ENCODE measurements around the gene ARMC8.
"Not testable (repeated sequence)": the region's sequence is repeated elsewhere in the genome, so short reads cannot be mapped to it uniquely, and the experiment has no call there.

The ARMC8 gene

DNA sequence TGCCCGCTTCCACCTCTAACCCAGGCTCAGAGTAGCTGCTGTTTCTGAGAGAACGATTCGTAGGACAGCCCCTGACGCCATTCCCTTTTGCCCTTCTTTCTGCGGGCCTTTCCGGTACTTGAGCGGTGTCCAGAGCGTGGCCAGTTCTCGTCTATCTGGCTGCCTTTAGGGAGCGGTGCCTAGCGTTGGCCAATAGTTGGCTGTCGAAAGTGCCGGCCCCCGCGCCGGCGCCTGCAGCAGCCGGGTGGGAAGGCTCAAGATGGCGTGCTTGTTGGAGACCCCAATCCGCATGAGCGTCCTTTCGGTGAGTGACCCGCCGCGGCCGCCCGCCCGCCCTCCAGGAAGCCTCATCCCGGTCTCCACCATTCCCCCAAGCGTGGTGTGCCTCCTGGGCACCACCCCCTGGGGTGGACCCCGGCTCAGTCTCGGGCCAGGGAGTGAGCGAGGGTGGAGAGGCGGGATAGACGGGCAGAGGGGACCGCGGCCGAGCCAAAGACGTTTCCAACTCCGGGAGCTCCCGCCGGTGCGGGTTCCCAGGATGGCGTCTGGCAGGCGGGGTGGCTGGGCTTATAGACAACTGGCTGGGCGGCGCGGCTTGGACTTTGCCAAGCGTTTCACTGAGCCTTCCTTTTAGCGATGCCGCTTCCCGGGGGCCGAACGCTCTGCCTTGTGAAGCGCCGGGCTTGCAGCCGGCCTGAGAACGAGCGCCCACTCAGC lies at the start of gene ARMC8:
TSS of gene ARMC8 (plus strand) at position 6 of the 717 bp plus-strand sequence. CDS start at position 260, 254 bp downstream.
- DNase-seq: no peak

DNA sequence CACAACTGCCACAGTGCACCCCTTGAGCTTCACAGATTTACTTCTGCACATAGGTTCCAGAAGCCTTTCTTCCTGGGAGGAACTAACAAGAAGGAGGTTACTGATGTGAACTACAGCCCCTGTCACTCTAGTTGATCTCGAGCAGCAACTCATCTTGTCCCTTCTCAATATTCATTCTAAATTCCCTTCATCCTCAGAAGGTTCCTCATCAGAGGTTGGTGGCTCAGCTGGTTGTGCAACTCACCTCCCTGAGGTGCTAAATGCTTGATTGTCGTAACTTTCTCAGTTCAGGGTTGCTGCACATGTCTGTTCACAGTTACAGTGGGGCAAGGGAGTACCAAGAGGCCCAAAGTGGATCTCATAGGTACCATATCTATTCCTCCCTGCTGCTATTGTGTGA lies 49.2 kb upstream of the ARMC8 start:
- no peak for DNase-seq

GRCh38 chr3:138139691-138140090 lies 47.4 kb upstream of the ARMC8 start:
- no peak for DNase-seq

GRCh38 chr3:138140940-138141339 lies 46.2 kb upstream of the ARMC8 start:
- DNase-seq: no peak

DNA sequence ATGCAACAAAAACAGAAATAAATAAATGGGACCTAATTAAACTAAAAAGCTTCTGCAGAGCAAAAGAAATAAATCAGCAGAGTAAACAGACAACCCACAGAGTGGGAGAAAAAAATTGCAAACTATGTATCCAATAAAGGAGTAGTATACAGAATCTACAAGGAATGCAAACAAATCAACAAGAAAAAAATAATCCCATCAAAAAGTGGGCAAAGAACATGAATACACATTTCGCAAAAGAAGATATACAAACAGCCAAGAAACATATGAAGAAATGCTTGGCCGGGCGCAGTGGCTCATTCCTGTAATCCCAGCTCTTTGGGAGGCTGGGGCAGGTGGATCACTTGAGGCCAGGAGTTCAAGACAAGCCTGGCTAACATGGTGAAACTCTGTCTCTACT lies 44.9 kb upstream of the ARMC8 start:
- DNase-seq: not testable (repeated sequence)

- no peak for DNase-seq
Observed at GRCh38 chr3:138148503-138148902, 38.6 kb upstream of the ARMC8 start.

DNA sequence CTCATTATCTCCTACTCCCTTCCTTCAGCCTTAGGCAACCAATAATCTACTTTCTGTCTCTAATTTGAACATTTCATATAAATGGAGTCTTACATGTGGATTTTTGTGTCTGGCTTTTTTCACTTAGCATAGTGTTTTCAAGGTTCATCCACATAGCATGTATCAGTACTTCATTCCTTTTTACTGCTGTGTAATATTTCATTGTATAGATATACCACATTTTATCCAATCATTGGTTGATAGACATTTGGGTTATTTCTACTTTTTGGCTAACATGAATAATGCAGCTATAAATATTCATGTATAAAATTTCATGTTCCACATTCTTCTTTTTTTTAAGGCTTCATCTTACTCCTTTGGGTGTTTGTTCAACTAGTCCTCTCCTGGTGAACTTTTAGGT lies 32.6 kb upstream of the ARMC8 start:
- DNase-seq: no peak

- DNase-seq: no peak
Observed at GRCh38 chr3:138157743-138158142, 29.4 kb upstream of the ARMC8 start.

DNA sequence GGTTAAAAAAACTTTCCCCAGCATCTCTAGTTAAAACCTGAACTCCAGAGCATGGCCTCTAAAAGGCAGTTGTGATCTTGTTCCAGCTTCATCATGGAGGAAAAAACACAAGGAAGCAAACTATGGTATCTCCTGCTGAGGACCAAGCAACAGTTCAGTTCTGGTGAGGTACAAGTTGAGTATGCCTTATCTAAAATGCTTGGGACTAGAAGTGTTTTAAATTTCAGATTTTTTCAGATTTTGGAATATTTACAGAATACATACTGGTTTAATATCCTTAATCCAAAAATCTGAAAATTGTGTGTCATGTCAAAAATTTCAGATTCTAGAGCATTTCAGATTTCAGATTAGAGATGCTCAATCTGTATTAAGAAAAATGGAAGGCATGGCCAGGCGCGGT lies 22.0 kb upstream of the ARMC8 start:
- no peak for DNase-seq

DNA sequence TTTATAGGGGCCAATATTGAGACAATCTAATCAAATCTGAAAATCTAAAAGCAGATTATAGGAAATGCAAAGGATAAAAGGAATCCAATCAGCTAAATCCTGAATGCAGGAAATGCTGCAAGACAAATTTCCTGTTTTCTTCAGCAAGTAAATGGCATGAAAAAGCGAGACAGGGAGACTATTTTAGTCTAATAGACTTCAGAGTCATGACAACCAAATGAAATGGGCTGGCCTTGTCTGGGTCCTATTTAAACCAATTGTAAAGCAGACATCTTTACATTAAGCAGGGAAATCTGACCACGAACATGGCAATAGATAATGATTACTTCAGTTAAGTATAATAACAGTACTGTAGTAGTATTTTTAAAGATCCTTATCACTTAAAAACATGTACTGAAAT lies 14.5 kb upstream of the ARMC8 start:
- no peak for DNase-seq

GRCh38 chr3:138173769-138174420 lies 13.2 kb upstream of the ARMC8 start:
- DNase-seq: no peak

DNA sequence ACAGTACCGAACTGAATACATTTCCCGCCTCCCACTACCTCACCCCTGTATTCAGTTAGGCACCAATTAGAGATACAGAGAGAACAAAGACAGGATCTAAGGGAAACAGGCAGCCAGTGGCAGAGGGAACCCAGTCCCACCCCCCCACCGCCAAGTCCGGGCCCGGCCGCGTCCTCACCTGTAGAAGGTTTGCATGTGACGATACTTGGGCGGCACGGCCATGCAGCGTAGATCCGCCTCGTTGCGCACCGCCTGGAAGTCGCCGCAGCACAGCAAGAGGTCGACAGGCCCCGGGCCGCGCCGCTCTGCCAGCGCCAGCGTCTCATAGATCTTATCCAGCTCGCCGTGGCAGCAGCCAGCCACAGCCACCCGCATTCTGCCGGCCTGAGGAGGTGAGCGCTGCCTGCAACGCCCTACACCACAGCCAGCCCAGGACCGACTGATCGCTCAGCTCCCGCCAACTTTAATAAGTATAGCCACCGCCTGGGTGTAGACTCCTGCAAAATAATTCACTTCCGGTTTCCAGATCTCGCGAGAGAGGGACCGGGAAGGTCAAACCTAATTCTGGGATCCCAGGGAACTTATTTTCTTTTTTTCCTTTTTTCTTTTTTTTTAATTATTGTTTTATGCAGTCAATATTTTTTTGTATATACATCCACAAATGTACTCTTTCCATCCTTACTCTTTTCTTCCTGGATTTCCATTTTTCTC lies 12.5 kb upstream of the ARMC8 start, which contains the start of gene DBR1:
TSS of gene DBR1 (minus strand) at position 501 of the 711 bp plus-strand sequence. CDS start at position 375, 126 bp downstream.
- peak; percentile 90 for DNase-seq

GRCh38 chr3:138180375-138181029 lies 6.6 kb upstream of the ARMC8 start:
- peak; percentile 64 for DNase-seq

GRCh38 chr3:138184994-138185393 lies 2.1 kb upstream of the ARMC8 start:
- DNase-seq: no peak

DNA sequence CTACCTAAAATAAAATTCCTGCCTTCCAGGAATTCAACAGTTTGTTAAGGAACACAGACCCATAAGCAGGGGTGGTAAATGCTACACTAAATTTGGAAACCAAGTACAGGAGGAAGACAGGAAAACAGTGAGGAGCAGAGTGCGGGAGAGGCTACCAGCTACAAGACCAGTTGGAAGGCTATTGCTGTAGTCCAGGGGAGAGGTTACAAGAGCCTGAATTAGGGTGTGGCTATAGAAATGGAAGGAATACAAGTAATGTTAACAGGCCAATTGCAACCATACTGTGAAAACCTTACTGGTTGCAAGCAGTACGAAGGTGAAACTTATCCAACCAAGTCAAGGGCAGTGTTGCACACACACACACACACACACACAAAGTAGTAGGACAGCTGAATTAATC lies 880 bp upstream of the ARMC8 start:
- no peak for DNase-seq

DNA sequence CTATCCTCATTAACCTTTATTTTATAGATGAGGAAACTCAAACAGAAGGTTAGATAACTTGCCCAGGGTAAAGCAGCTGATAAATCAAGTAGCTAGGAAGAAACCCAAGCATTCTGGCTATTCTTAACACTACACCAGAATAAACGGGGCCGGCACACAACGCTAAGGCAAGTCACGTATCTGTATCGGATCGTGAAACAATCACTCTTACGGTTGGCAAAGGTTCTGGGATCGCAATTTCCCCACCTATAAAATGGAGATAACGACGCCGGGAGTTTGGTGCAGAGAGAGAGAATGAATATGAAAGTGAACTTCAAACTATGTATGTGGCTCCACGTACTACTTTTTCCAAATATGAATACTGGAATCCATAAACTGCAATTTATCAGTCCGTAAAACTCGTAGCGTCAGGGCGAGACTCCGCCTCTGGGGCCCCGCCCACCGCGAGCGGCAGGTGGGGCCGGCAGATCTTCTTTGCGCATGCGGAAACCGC lies 252 bp upstream of the ARMC8 start:
- peak; percentile 93 for DNase-seq

DNA sequence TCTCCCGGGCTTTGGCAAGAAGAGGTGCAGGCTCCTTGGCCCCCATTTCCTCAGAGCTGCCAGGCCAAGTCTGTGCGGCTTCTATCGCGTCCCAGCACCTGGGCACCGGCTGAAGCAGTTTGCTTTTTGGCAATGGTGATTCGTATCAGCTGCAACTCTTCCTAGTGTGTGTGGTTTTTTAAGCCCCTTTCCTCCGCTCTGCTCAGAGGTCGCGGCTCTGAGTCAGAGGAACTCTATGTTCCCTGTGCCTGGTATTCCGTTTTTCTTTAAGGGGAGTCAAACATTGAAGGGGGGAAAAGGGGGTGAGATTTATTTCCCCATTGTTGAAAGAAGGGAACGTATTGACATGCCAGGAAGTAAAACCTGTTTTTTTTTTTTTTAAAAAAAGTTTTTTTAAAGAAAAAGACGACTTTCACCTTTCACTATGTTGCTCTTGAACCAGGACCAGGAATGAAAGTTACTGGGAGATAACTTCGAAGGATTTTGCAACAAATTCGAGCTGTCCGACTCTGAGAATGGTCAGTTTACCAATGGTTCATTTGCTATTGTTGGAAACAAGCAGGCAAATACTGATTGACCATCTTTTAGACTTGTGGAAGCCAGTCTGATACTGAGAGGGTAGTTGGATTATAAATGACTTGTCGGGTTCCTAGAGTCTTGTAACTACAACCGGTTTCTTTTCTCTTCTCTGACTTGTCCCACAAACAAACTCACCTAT lies 1.1 kb downstream of the ARMC8 start:
- peak; percentile 42 for DNase-seq

GRCh38 chr3:138195481-138195880 lies 8.4 kb downstream of the ARMC8 start:
- DNase-seq: no peak

DNA sequence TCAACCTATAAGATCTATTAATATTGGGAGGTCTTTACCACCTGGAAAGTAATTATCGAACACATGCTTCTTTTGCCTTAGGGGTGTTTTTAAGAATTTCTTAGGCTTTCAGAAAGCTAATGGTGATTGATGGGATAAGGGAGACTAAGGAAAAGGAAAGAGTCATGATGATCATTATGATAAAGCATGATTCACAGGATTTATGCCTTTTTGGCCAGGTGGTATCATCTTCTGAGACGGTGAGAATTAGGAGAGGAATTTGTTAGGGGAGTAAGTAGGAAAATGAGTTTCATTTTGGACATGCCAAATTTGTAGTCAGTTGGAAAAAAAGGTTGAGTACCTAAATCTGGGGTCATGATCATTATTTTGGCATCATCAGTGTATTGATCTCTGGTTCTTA lies 8.9 kb downstream of the ARMC8 start:
- no peak for DNase-seq

GRCh38 chr3:138197058-138197457 lies 10.0 kb downstream of the ARMC8 start:
- DNase-seq: no peak

GRCh38 chr3:138197524-138197923 lies 10.4 kb downstream of the ARMC8 start:
- no peak for DNase-seq

DNA sequence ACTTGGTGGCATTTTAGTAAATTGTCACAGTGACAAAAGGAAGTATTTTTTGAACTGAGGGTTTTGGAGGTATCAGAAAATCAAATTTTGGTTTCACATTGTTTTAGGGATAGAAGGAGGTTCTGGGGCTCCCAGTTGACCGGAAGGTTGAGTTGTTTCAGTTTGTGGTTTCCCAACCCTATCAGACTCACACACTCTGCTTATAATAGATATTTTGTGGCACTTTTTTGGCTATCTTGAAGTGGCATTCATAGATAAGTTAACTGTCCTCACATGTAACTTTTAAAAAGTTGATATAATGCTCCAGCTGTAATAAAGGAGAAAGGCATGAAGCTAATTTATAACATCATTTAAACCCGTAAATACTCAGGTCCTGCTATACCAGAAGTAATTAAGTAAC lies 12.8 kb downstream of the ARMC8 start:
- no peak for DNase-seq

- no peak for DNase-seq
Observed at GRCh38 chr3:138200424-138200823, 13.3 kb downstream of the ARMC8 start.

All from CD4-positive, alpha-beta T cell treated with Interleukin-17A for 1 hour (primary cell).